ENCODE data around the gene CACNA1C.

GRCh38 chr12:2239381-2239871 lies 186.6 kb downstream of the CACNA1C start:
- no peak for TF ChIP-seq PAX5 (IDR thresholded peaks at IDR 0.05; ENCODE audit: insufficient read depth, low read length, severe bottlenecking)
- TF ChIP-seq POLR2A (IDR thresholded peaks at IDR 0.05; ENCODE audit: low read depth, low read length) = no peak
- no peak for TF ChIP-seq POLR2AphosphoS5 (IDR thresholded peaks at IDR 0.05; ENCODE audit: low read depth, low read length)

Data from GM12891 (cell line).